BE2C (cell line): Measurements from ENCODE around the gene FTCDNL1.
A peak's percentile ranks its signal among the peaks of the same experiment; 100 is the strongest.

Experiments used
- DNase-seq: peaks from one replicate; pipeline ENCODE4 v3.0.0-alpha.2; 2020
- H3K27me3 ChIP-seq: fragments of 250-450 bp; sonication (Bioruptor Pico); 2 replicates; pipeline ENCODE4 v1.5.1; 2020; ENCODE audit warnings: mild to moderate bottlenecking
- H3K36me3 ChIP-seq: fragments of 250-450 bp; sonication (Bioruptor Pico); 2 replicates; pipeline ENCODE4 v1.5.1; 2020; ENCODE audit warnings: mild to moderate bottlenecking
- H3K4me1 ChIP-seq: fragments of 250-450 bp; sonication (Bioruptor Pico); 2 replicates; pipeline ENCODE4 v1.5.1; 2020
- H3K4me3 ChIP-seq: 2 replicates; pipeline ENCODE4 v1.5.1; 2011; ENCODE audit warnings: low read depth, low read length
- H3K9me3 ChIP-seq: fragments of 250-450 bp; sonication (Bioruptor Pico); 2 replicates; pipeline ENCODE4 v1.5.1; 2020
- CTCF ChIP-seq: IDR thresholded peaks from 2 replicates; pipeline ENCODE4 v1.5.1; 2012; ENCODE audit warnings: mild to moderate bottlenecking, low read depth, low read length

Gene FTCDNL1

GRCh38 chr2:199850218-199850717, 724 bp downstream of the FTCDNL1 start:
- H3K9me3 ChIP-seq = no peaks in the 10 kb centered on the region
- H3K4me1 ChIP-seq = no peaks in the 10 kb centered on the region; the same call in 1 of the 2 replicates
- peak overlapping the region; percentile 67 for H3K4me3 ChIP-seq
- DNase-seq = no peak
- H3K27me3 ChIP-seq = peaks cover 45% of the 10 kb centered on the region
- no peak for TF ChIP-seq CTCF
- no peaks in the 10 kb centered on the region for H3K36me3 ChIP-seq

GRCh38 chr2:199848389-199849130, 2.4 kb downstream of the FTCDNL1 start:
- Histone ChIP-seq H3K4me3 (no peak overlapping the region), H3K4me1 (no peaks in the 10 kb centered on the region; the same call in 1 of the 2 replicates), H3K27me3 (peaks cover 45% of the 10 kb centered on the region), H3K36me3 (no peaks in the 10 kb centered on the region), H3K9me3 (no peaks in the 10 kb centered on the region)
- DNase-seq = no peak
- TF ChIP-seq CTCF = no peak

- Histone ChIP-seq H3K4me3 (no peak overlapping the region), H3K9me3 (no peaks in the 10 kb centered on the region), H3K36me3 (no peaks in the 10 kb centered on the region), H3K27me3 (peaks cover 45% of the 10 kb centered on the region), H3K4me1 (no peaks in the 10 kb centered on the region; the same call in 1 of the 2 replicates)
- TF ChIP-seq CTCF = no peak
- DNase-seq = no peak
Measured at GRCh38 chr2:199847181-199847864, 3.7 kb downstream of the FTCDNL1 start.

GRCh38 chr2:199842631-199843395, 8.2 kb downstream of the FTCDNL1 start:
- peaks cover 27% of the 10 kb centered on the region for H3K27me3 ChIP-seq
- no peaks in the 10 kb centered on the region for H3K4me1 ChIP-seq
- no peaks in the 10 kb centered on the region for H3K9me3 ChIP-seq
- H3K4me3 ChIP-seq = no peak overlapping the region
- DNase-seq = no peak
- no peaks in the 10 kb centered on the region for H3K36me3 ChIP-seq
- no peak for TF ChIP-seq CTCF

- Histone ChIP-seq H3K4me1 (no peaks in the 10 kb centered on the region), H3K9me3 (no peaks in the 10 kb centered on the region), H3K27me3 (peaks cover 28% of the 10 kb centered on the region), H3K4me3 (no peak overlapping the region), H3K36me3 (no peaks in the 10 kb centered on the region)
- TF ChIP-seq CTCF = no peak
- DNase-seq = no peak
Measured at GRCh38 chr2:199841409-199841808, 9.6 kb downstream of the FTCDNL1 start.
